ENCODE data around the gene TNFRSF6B. TPM values are rescaled to one million over a fixed set of nuclear protein-coding genes. Genes with fewer than 3 reads are reported as not detected.

TNFRSF6B gene
- total RNA-seq, 4 donors from 2014 or later: 6.7 to 15.5 (median 10.5) TPM

GRCh38 chr20:63680857-63681608 is 15.4 kb upstream of the TNFRSF6B start:
- intact Hi-C loops (cut with DNase I): no loop called here
- Histone ChIP-seq H3K4me1 (peaks cover 4 to 31% of the 10 kb centered on the region in 2 donors), H3K4me3 (replicated peaks in 1 of 3) (no peak overlapping the region), H3K9me3 (no peaks in the 10 kb centered on the region), H3K27ac (peak overlapping the region in 1 of 3 donors; percentile 73), H3K36me3 (peaks cover 0 to 8% of the 10 kb centered on the region in 2 donors), H3K27me3 (no peaks in the 10 kb centered on the region)
- DNase-seq: no peak
- 93 to 99% methylated on average over 13 to 16 of the region's 23 CpGs for WGBS, 2 donors
- TF ChIP-seq POLR2A (IDR thresholded peaks at IDR 0.05) (no peak), CTCF (IDR thresholded peaks at IDR 0.05) (no peak)

- Histone ChIP-seq H3K27ac (peak overlapping the region; percentile 46 to 73 (median 47)), H3K4me1 (peaks cover 4 to 38% of the 10 kb centered on the region in 2 donors), H3K4me3 (replicated peaks in 1 of 3) (no peak overlapping the region), H3K9me3 (no peaks in the 10 kb centered on the region), H3K36me3 (peaks cover 0 to 8% of the 10 kb centered on the region in 2 donors), H3K27me3 (no peaks in the 10 kb centered on the region)
- TF ChIP-seq CTCF (IDR thresholded peaks at IDR 0.05) (no peak), POLR2A (IDR thresholded peaks at IDR 0.05) (no peak)
- no peak for DNase-seq
- 96 to 100% methylated on average over 5 to 8 of the region's 13 CpGs for WGBS, 2 donors
- intact Hi-C loops (cut with DNase I): no loop called here
Measured at GRCh38 chr20:63681609-63682142, 14.8 kb upstream of the TNFRSF6B start.

- Histone ChIP-seq H3K36me3 (peaks cover 0 to 8% of the 10 kb centered on the region in 2 donors), H3K27ac (peak overlapping the region; percentile 66 to 80 (median 78)), H3K9me3 (no peaks in the 10 kb centered on the region), H3K4me1 (peaks cover 8 to 42% of the 10 kb centered on the region in 2 donors), H3K4me3 (replicated peaks in 1 of 3) (no peak overlapping the region), H3K27me3 (no peaks in the 10 kb centered on the region)
- DNase-seq: peak; percentile 84 to 87
- intact Hi-C loops (cut with DNase I): no loop called here
- WGBS, 2 donors: 57 to 61% methylated on average over 13 to 17 of the region's 22 CpGs
- TF ChIP-seq CTCF (IDR thresholded peaks at IDR 0.05) (no peak), POLR2A (IDR thresholded peaks at IDR 0.05) (no peak)
Measured at GRCh38 chr20:63682384-63683139, 13.9 kb upstream of the TNFRSF6B start.

- H3K4me1 ChIP-seq: peaks cover 8 to 56% of the 10 kb centered on the region in 2 donors
- intact Hi-C loops (cut with DNase I): no loop called here
- TF ChIP-seq CTCF (IDR thresholded peaks at IDR 0.05): no peak
- no peaks in the 10 kb centered on the region for H3K36me3 ChIP-seq
- no peak for DNase-seq
- H3K9me3 ChIP-seq: no peaks in the 10 kb centered on the region
- peak overlapping the region in 2 of 3 donors; percentile 78 to 83 for H3K27ac ChIP-seq
- H3K4me3 ChIP-seq (replicated peaks in 1 of 3): no peak overlapping the region
- 83 to 89% methylated on average over 5 to 10 of the region's 21 CpGs for WGBS, 2 donors
- no peaks in the 10 kb centered on the region for H3K27me3 ChIP-seq
Measured at GRCh38 chr20:63685269-63686026, 11.0 kb upstream of the TNFRSF6B start.
